Effector memory CD8-positive, alpha-beta T cell (primary cell): ENCODE results near the gene FAM120A.
A peak's percentile ranks its signal among the peaks of the same experiment; 100 is the strongest.
"Not testable (repeated sequence)": the region's sequence is repeated elsewhere in the genome, so short reads cannot be mapped to it uniquely, and the experiment has no call there.

Experiments used
- ATAC-seq: fragments of 150-1000 bp; cut with Tn5 transposase; replicated peaks from 2 replicates; pipeline ENCODE4 v1.10.0; 2021; ENCODE audit warnings: mild to moderate bottlenecking, moderate library complexity
- DNase-seq, 3 experiments: peaks; one replicate each; pipeline ENCODE4 v3.0.0; 2021
- H3K27ac Mint-ChIP-seq, 2 donors: one replicate each; pipeline ENCODE4 v1.8.0; 2022; ENCODE audit warnings: mild to moderate bottlenecking in 2 of 2, mixed read lengths in 2 of 2, moderate library complexity in 2 of 2
- H3K27me3 Mint-ChIP-seq, 2 donors: one replicate each; pipeline ENCODE4 v1.8.0; 2022; ENCODE audit warnings: mixed read lengths in 2 of 2
- H3K36me3 Mint-ChIP-seq: one replicate; pipeline ENCODE4 v1.8.0; 2022; ENCODE audit warnings: mild to moderate bottlenecking, moderate library complexity, mixed read lengths; ENCODE audit not compliant: insufficient read depth
- H3K4me1 Mint-ChIP-seq, 2 donors: one replicate each; pipeline ENCODE4 v1.8.0; 2022; ENCODE audit warnings: low read depth in 2 of 2, mixed read lengths in 2 of 2
- H3K4me3 Mint-ChIP-seq, 2 donors: one replicate each; pipeline ENCODE4 v1.8.0; 2022; ENCODE audit warnings: mild to moderate bottlenecking in 2 of 2, mixed read lengths in 2 of 2, moderate library complexity in 2 of 2
- H3K9me3 Mint-ChIP-seq, 2 donors: one replicate each; pipeline ENCODE4 v1.8.0; 2022; ENCODE audit warnings: mixed read lengths in 2 of 2

FAM120A gene

GRCh38 chr9:93434056-93434455, 17.4 kb upstream of the FAM120A start:
- peaks cover 5 to 7% of the 10 kb centered on the region in 2 donors for H3K27me3 Mint-ChIP-seq
- ATAC-seq (no peak), DNase-seq (no peak)
- H3K4me3 Mint-ChIP-seq = no peak overlapping the region
- H3K4me1 Mint-ChIP-seq = no peaks in the 10 kb centered on the region
- no peaks in the 10 kb centered on the region for H3K9me3 Mint-ChIP-seq
- H3K36me3 Mint-ChIP-seq = peaks cover 3% of the 10 kb centered on the region
- H3K27ac Mint-ChIP-seq = no peak overlapping the region

- no peak for ATAC-seq
- Mint-ChIP-seq H3K27ac (no peak overlapping the region), H3K36me3 (peaks cover 3% of the 10 kb centered on the region), H3K4me3 (no peak overlapping the region), H3K27me3 (peaks cover 0 to 5% of the 10 kb centered on the region in 2 donors), H3K9me3 (no peaks in the 10 kb centered on the region), H3K4me1 (no peaks in the 10 kb centered on the region)
- no peak for DNase-seq
Measured at GRCh38 chr9:93435386-93435785, 16.1 kb upstream of the FAM120A start.

GRCh38 chr9:93436218-93436617, 15.3 kb upstream of the FAM120A start:
- no peak overlapping the region for H3K4me3 Mint-ChIP-seq
- no peak for ATAC-seq
- peaks cover 0 to 5% of the 10 kb centered on the region in 2 donors for H3K27me3 Mint-ChIP-seq
- no peak overlapping the region for H3K27ac Mint-ChIP-seq
- H3K4me1 Mint-ChIP-seq = no peaks in the 10 kb centered on the region
- H3K9me3 Mint-ChIP-seq = no peaks in the 10 kb centered on the region
- peaks cover 3% of the 10 kb centered on the region for H3K36me3 Mint-ChIP-seq
- no peak for DNase-seq

- peaks cover 0 to 2% of the 10 kb centered on the region in 2 donors for H3K27me3 Mint-ChIP-seq
- no peaks in the 10 kb centered on the region for H3K9me3 Mint-ChIP-seq
- peaks cover 3% of the 10 kb centered on the region for H3K36me3 Mint-ChIP-seq
- DNase-seq (no peak), ATAC-seq (no peak)
- H3K27ac Mint-ChIP-seq = no peak overlapping the region
- no peak overlapping the region for H3K4me3 Mint-ChIP-seq
- H3K4me1 Mint-ChIP-seq = no peaks in the 10 kb centered on the region
Measured at GRCh38 chr9:93436655-93437407, 14.7 kb upstream of the FAM120A start.

- H3K27ac Mint-ChIP-seq = no peak overlapping the region
- no peak for ATAC-seq
- H3K4me3 Mint-ChIP-seq = no peak overlapping the region
Measured at GRCh38 chr9:93437996-93438395, 13.5 kb upstream of the FAM120A start.

GRCh38 chr9:93439301-93439700, 12.2 kb upstream of the FAM120A start:
- not testable (repeated sequence) for H3K36me3 Mint-ChIP-seq, H3K27me3 Mint-ChIP-seq, ATAC-seq, DNase-seq, H3K27ac Mint-ChIP-seq, H3K4me1 Mint-ChIP-seq, H3K9me3 Mint-ChIP-seq, H3K4me3 Mint-ChIP-seq

More at GRCh38 chr9:93437996-93438395, 13.5 kb upstream of the FAM120A start:
- no peak for DNase-seq
- Mint-ChIP-seq H3K27me3 (no peaks in the 10 kb centered on the region), H3K4me1 (no peaks in the 10 kb centered on the region), H3K36me3 (peaks cover 3% of the 10 kb centered on the region), H3K9me3 (no peaks in the 10 kb centered on the region)

- Mint-ChIP-seq H3K27me3 (no peaks in the 10 kb centered on the region), H3K27ac (no peak overlapping the region), H3K4me3 (no peak overlapping the region), H3K36me3 (peaks cover 7% of the 10 kb centered on the region), H3K4me1 (no peaks in the 10 kb centered on the region), H3K9me3 (no peaks in the 10 kb centered on the region)
- DNase-seq (no peak), ATAC-seq (no peak)
Measured at GRCh38 chr9:93440896-93441580, 10.4 kb upstream of the FAM120A start.

- peaks cover 46% of the 10 kb centered on the region for H3K36me3 Mint-ChIP-seq
- no peaks in the 10 kb centered on the region for H3K27me3 Mint-ChIP-seq
- H3K4me3 Mint-ChIP-seq = no peak overlapping the region
- no peak for DNase-seq
- ATAC-seq = no peak
- peaks cover 6 to 22% of the 10 kb centered on the region in 2 donors for H3K4me1 Mint-ChIP-seq
- H3K27ac Mint-ChIP-seq = peak overlapping the region; percentile 30 to 41
- H3K9me3 Mint-ChIP-seq = no peaks in the 10 kb centered on the region
Measured at GRCh38 chr9:93446073-93446472, 5.4 kb upstream of the FAM120A start.

GRCh38 chr9:93447655-93448054, 3.8 kb upstream of the FAM120A start:
- Mint-ChIP-seq H3K27me3 (no peaks in the 10 kb centered on the region), H3K36me3 (peaks cover 53% of the 10 kb centered on the region), H3K4me3 (no peak overlapping the region), H3K27ac (no peak overlapping the region), H3K9me3 (no peaks in the 10 kb centered on the region), H3K4me1 (peaks cover 6 to 22% of the 10 kb centered on the region in 2 donors)
- no peak for ATAC-seq
- no peak for DNase-seq

GRCh38 chr9:93451849-93452709, 594 bp downstream of the FAM120A start:
- H3K36me3 Mint-ChIP-seq = peaks cover 47% of the 10 kb centered on the region
- H3K4me1 Mint-ChIP-seq = peaks cover 35 to 56% of the 10 kb centered on the region in 2 donors
- DNase-seq = peak; percentile 14 to 28 (median 21)

GRCh38 chr9:93452710-93453046, 1.2 kb downstream of the FAM120A start:
- no peaks in the 10 kb centered on the region for H3K27me3 Mint-ChIP-seq
- H3K4me3 Mint-ChIP-seq = peak overlapping the region; percentile 89 to 90
- no peak for ATAC-seq
- H3K4me1 Mint-ChIP-seq = peaks cover 38 to 57% of the 10 kb centered on the region in 2 donors
- no peak for DNase-seq
- peaks cover 41% of the 10 kb centered on the region for H3K36me3 Mint-ChIP-seq
- peak overlapping the region; percentile 91 to 95 for H3K27ac Mint-ChIP-seq
- no peaks in the 10 kb centered on the region for H3K9me3 Mint-ChIP-seq

More at GRCh38 chr9:93451849-93452709, 594 bp downstream of the FAM120A start:
- peak overlapping the region; percentile 89 to 90 for H3K4me3 Mint-ChIP-seq
- no peaks in the 10 kb centered on the region for H3K27me3 Mint-ChIP-seq
- H3K9me3 Mint-ChIP-seq = no peaks in the 10 kb centered on the region
- ATAC-seq = peak; percentile 6
- H3K27ac Mint-ChIP-seq = peak overlapping the region; percentile 91 to 95

- DNase-seq (peak; percentile 70 to 72 (median 71)), ATAC-seq (peak; percentile 68)
- Mint-ChIP-seq H3K4me3 (peak within 1 kb of the TSS; percentile 89 to 90), H3K4me1 (peaks cover 41 to 58% of the 10 kb centered on the region in 2 donors), H3K27me3 (no peaks in the 10 kb centered on the region), H3K27ac (peak within 1 kb of the TSS; percentile 91 to 95), H3K9me3 (no peaks in the 10 kb centered on the region), H3K36me3 (peaks cover 36% of the 10 kb centered on the region)
Measured at GRCh38 chr9:93453047-93453914, 1.8 kb downstream of the FAM120A start, which contains the start of gene FAM120AOS. FAM120AOS (minus strand) TSS chr9:93453581; CDS start chr9:93452709, 872 bp downstream.
